Measurements from ENCODE around the gene HOXC11. TPM values are rescaled to one million over a fixed set of nuclear protein-coding genes. Genes with fewer than 3 reads are reported as not detected.

The HOXC11 gene
- total and polyA plus RNA-seq, 10 of the 15 experiments (the other 5 are each of a cell fraction or from before 2014, with no cell fraction given): not detected

- SMC1A ChIA-PET (ENCODE audit: uncharacterized antibody, unreplicated experiment): interaction anchor here (0.8 to 1.9 kb wide), 9 partner anchors 8 to 185 kb away, joined by 3 to 9 read pairs (median 4); partner anchors contain the start of gene HOXC4
These were observed 52.8 kb downstream of the HOXC11 start for GRCh38 chr12:54025499-54026405.

More at GRCh38 chr12:54025499-54026405, 52.8 kb downstream of the HOXC11 start:
- BruUV-seq (replicated peaks): no TSS peak
- TF ChIP-seq YY1 (IDR thresholded peaks at IDR 0.05; ENCODE audit: low read depth, low read length): no peak
- TF ChIP-seq ZNF687 (IDR thresholded peaks at IDR 0.05): no peak
- TF ChIP-seq CHD1 (IDR thresholded peaks at IDR 0.05; ENCODE audit: low read depth, low read length): no peak
- TF ChIP-seq SREBF1 (IDR thresholded peaks at IDR 0.05; ENCODE audit: low read length): no peak
- no peak for TF ChIP-seq MYC (IDR thresholded peaks at IDR 0.05; ENCODE audit: insufficient read depth, insufficient read length, insufficient replicate concordance, low read length, severe bottlenecking)
- TF ChIP-seq ZNF24 (IDR thresholded peaks at IDR 0.05): no peak
- TF ChIP-seq CBFB (IDR thresholded peaks at IDR 0.05; ENCODE audit: low read depth): no peak
- no peak for TF ChIP-seq SMAD1 (IDR thresholded peaks at IDR 0.05; ENCODE audit: low read depth, partially characterized antibody)
- TF ChIP-seq CBX3 (IDR thresholded peaks at IDR 0.05; ENCODE audit: borderline replicate concordance, low read depth): no peak
- TF ChIP-seq MTA3 (IDR thresholded peaks at IDR 0.05; ENCODE audit: borderline replicate concordance, low read length): no peak
- no peak overlapping the region for H3K9ac ChIP-seq (ENCODE audit: control insufficient read depth, insufficient read depth, low read length)
- H3K27me3 ChIP-seq (replicated peaks in 1 of 2; ENCODE audit: control insufficient read depth in 2 of 2, insufficient read depth in 2 of 2, low read length in 1 of 2): peaks cover 5 to 18% of the 10 kb centered on the region in 2 experiments
- DNase-seq (ENCODE audit: low read depth, low spot score): no peak
- no peaks in the 10 kb centered on the region for H3K79me2 ChIP-seq (ENCODE audit: control insufficient read depth, insufficient read depth, low read length)
- no peak overlapping the region for H3K4me3 ChIP-seq
- H3K9me3 ChIP-seq (replicated peaks; ENCODE audit: control insufficient read depth, insufficient read depth, low read length): no peaks in the 10 kb centered on the region
- no peaks in the 10 kb centered on the region for H4K20me1 ChIP-seq (ENCODE audit: control insufficient read depth, insufficient read depth)
- H3K4me2 ChIP-seq (ENCODE audit: control insufficient read depth, insufficient read depth): peak overlapping the region; percentile 35
- ATAC-seq: no peak
- H3K27ac ChIP-seq (ENCODE audit: control insufficient read depth, insufficient read depth): no peak overlapping the region
- ChIA-PET POLR2A (interaction anchor here (1.2 kb wide), 1 partner anchor 20 kb away, joined by 3 read pairs; no protein-coding TSS in a partner anchor), CTCF (interaction anchor here (0.6 to 13.4 kb wide), 8 partner anchors 9 to 337 kb away, joined by 3 to 343 read pairs (median 14); partner anchors contain the start of genes HOXC4, HOXC8 and SMUG1), RAD21 (ENCODE audit: unreplicated experiment) (interaction anchor here (0.7 to 12.6 kb wide), 6 partner anchors 13 to 330 kb away, joined by 3 to 222 read pairs (median 4); partner anchors contain the start of genes HOXC8 and SMUG1)
- WGBS (ENCODE audit: insufficient coverage, insufficient replicate concordance, low lambda C conversion rate, missing lambda C conversion rate): 31% methylated on average over 7 of the region's 7 CpGs
- no peak for FAIRE-seq
- peak overlapping the region; percentile 21; the same call in 1 of the 2 replicates for H2AFZ ChIP-seq (ENCODE audit: control insufficient read depth, low read depth, low read length)
- H3K4me1 ChIP-seq (ENCODE audit: control insufficient read depth, insufficient read depth, low read length): peaks cover 16% of the 10 kb centered on the region
- intact Hi-C loops (cut with micrococcal nuclease; ENCODE audit: unreplicated experiment) (no loop called here), in situ Hi-C loops (cut with MboI) (loop anchor here (10.0 kb wide), 2 partner anchors 169 to 339 kb away; partner anchors contain the start of gene GPR84)
- H3K36me3 ChIP-seq (ENCODE audit: control insufficient read depth in 2 of 2, insufficient read depth in 2 of 2, low read length in 1 of 2): no peaks in the 10 kb centered on the region

All from GM12878 (cell line).